GM12801 (cell line): ENCODE results near the gene HSP90B1.

Experiments
- TF ChIP-seq, protein P1 (sequence below): IDR thresholded peaks from one replicate; pipeline ENCODE4 v1.5.1; 2011; ENCODE audit warnings: control low read depth; ENCODE audit not compliant: insufficient read length; ENCODE audit errors: extremely low read depth

The HSP90B1 gene

DNA sequence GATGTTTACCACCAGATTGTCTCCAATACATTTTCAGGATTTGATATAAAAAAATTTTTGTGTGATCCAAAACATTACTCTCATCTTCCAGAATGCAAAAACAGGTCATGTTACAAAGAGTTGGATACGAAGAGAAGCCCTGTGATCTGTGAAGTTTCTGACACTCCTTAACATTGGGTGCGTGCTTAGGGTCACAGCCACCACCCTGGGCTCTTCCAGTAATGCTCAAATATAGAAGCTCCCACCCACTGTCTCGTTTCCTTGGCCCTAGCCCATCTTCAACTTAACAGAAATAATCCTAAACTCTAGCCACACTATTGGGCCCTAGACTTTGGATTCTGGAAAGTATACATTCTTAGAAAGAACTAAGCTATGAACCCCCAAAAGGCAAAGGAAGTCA lies 32.9 kb upstream of the HSP90B1 start:
- TF ChIP-seq, protein P1, sequence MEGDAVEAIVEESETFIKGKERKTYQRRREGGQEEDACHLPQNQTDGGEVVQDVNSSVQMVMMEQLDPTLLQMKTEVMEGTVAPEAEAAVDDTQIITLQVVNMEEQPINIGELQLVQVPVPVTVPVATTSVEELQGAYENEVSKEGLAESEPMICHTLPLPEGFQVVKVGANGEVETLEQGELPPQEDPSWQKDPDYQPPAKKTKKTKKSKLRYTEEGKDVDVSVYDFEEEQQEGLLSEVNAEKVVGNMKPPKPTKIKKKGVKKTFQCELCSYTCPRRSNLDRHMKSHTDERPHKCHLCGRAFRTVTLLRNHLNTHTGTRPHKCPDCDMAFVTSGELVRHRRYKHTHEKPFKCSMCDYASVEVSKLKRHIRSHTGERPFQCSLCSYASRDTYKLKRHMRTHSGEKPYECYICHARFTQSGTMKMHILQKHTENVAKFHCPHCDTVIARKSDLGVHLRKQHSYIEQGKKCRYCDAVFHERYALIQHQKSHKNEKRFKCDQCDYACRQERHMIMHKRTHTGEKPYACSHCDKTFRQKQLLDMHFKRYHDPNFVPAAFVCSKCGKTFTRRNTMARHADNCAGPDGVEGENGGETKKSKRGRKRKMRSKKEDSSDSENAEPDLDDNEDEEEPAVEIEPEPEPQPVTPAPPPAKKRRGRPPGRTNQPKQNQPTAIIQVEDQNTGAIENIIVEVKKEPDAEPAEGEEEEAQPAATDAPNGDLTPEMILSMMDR = no peak

DNA sequence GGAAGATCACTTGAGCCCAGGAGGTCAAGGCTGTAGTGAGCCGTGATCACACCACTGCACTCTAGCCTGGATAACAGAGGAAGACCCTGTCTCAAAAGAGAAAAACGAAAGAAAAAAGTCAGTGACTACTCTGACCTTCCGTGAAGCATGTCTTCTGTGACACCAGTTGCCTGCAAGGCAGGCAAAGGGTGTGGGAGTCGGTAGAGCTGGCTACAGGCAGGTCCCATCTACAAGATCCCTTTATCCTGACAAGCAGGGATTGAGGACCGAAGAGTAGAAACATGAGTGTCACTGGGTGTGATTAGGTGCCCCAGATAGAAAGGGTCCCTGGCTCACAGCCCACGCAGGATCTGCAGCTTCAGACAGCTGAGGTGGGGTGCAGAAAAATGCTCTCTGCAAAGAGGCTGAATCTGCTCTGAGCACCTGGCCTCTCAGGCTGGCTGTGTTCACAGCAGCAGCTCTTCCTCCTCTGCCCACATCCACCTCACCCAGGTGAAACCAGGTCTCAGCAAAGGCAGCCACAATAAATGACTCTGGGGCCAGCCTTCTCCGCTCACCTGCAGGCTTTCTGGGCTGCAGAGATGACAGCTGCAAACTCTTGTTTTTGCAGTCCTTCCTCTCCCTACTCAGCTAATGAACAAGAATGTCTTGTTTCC lies 28.6 kb upstream of the HSP90B1 start:
- TF ChIP-seq, protein P1 = no peak

DNA sequence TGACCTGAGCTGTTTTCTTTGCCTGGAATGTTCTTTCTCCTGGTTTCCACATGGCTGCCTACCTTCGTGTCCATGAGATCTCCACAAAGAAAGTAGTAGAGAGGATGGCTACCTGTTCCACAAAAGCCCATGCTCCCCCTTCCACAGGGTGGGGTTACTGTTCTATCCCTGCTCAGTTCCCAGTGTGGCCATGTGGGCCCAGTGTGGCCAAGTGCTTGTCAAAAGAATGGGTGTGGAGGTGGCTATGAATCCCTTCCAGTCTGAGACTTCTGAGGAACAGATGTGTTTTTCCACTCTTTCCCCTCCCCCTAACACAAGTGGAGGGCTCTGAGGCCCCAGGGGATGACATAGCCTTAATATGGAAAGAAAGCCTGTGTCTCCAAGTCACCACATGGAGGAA lies 26.2 kb upstream of the HSP90B1 start:
- TF ChIP-seq, protein P1 = no peak

DNA sequence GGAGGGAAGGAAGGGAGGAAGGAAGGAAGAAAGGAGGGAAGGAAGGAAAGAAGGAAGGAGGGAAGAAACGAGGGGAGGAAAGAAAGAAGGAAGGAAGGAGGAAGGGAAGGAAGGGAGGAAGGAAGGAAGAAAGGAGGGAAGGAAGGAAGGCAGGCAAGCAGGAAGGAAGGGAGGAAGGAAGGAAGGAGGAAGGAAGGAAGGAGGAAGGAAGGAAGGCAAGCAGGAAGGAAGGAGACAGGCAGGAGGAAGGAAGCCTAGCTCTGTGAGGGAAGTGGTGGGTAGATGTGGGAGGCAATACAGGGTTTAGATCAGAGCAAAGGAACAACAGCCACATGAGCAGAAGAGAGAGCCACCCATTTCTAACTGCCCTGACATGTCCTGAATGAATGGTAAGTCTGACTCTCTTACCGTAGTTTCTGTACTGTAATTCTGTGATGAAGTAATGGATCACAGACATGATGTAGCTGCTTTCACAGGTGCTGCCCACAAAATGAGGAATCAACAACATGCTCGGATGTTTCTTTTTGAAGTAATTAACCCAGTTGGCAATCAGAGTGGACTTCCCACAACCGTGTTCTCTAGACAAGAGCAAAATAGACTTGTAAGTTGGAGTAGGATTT lies 24.4 kb upstream of the HSP90B1 start:
- TF ChIP-seq, protein P1 = no peak

DNA sequence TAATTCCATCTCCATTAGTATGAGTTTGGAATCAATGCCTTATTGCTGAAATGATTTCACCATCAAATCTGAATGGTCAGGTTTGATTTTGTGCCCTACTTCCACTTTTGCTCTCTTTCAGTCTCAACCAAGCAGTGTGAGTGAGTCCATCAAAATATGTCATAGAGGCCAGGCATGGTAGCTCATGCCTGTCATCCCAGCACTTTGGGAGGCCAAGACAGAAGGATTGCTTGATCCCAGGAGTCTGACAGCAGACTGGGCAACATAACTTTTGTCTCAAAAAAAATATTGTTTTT lies 22.0 kb upstream of the HSP90B1 start:
- TF ChIP-seq, protein P1 = no peak

DNA sequence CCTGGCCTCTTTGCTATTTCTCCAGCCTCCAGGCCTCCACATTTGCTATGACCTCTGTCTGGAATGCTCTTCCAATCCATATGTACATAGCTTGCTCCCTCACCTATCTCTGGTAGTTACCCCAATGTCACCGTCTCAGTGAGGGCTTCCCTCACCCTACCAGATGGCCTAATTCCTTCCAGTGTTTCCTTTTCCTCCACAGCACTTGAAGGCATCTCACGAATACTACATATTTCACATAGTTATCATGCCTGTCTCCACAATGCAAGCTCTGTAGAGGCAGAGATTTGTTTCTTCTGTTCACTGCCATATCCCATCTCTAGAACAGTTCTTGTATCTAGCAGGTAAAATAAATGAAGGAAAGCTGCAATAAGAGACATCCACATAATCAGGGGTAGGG lies 21.3 kb upstream of the HSP90B1 start:
- TF ChIP-seq, protein P1 = no peak

DNA sequence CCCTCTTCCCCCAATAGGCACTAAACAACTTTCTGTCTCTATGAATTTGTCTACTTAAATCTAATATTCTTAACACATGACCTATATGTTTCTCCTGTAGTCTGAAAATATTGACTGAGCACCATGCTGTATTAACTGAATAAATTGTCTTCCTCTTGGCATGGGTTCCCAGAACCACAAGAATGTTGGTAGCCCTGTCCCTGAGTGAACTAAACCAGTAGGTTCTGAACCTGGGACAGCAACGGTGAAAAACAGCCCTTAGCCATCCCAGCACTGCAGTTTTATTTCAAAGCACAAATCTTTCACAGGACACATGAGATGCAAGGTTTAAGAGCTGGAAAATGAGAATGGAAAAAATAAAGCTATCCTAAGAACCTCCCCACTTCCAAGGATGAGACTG lies 20.4 kb upstream of the HSP90B1 start:
- TF ChIP-seq, protein P1 = no peak
